Measurements from ENCODE around the gene NEXMIF.

GRCh38 chrX:74940414-74940813, 15.2 kb upstream of the NEXMIF start:
- TF ChIP-seq ZNF302 (CRISPR knock-in tag; IDR thresholded peaks at IDR 0.05): no peak
- TF ChIP-seq CTCF (IDR thresholded peaks at IDR 0.05): no peak
- TF ChIP-seq BCL3 (IDR thresholded peaks at IDR 0.05): no peak
- TF ChIP-seq REST (IDR thresholded peaks at IDR 0.05): no peak
- TF ChIP-seq EHMT2 (IDR thresholded peaks at IDR 0.05; ENCODE audit: low read depth): no peak
- TF ChIP-seq EP300 (IDR thresholded peaks at IDR 0.05): no peak
- TF ChIP-seq ELK1 (IDR thresholded peaks at IDR 0.05; ENCODE audit: low read depth, low read length): no peak
- TF ChIP-seq CHD4 (IDR thresholded peaks at IDR 0.05; ENCODE audit: borderline replicate concordance): no peak
- no peak for TF ChIP-seq CEBPB (IDR thresholded peaks at IDR 0.05)
- no peak for TF ChIP-seq E2F6 (IDR thresholded peaks at IDR 0.05; ENCODE audit: borderline replicate concordance, low read depth)
- no peak for TF ChIP-seq SMC3 (IDR thresholded peaks at IDR 0.05)
